Embryonic facial prominence (tissue), 1 donor: Measurements from ENCODE around the gene SOWAHC.
A peak's percentile ranks its signal among the peaks of the same experiment; 100 is the strongest.
"Not testable (repeated sequence)": the region's sequence is repeated elsewhere in the genome, so short reads cannot be mapped to it uniquely, and the experiment has no call there.

Source experiments
- DNase-seq: peaks from one replicate; pipeline ENCODE4 v3.0.0-alpha.2; 2016; ENCODE audit errors: extremely low spot score

The SOWAHC gene, protein sequence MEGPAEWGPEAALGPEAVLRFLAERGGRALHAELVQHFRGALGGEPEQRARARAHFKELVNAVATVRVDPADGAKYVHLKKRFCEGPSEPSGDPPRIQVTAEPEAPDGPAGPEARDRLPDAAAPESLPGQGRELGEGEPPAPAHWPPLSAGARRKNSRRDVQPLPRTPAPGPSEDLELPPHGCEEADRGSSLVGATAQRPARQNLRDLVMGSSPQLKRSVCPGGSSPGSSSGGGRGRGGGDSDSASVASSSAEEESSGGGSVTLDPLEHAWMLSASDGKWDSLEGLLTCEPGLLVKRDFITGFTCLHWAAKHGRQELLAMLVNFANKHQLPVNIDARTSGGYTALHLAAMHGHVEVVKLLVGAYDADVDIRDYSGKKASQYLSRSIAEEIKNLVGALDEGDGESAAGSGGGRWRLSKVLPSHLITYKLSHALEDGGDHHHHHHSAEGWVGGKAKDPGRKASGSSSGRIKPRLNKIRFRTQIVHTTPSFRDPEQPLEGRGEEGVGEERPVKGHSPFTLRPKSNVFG

DNA sequence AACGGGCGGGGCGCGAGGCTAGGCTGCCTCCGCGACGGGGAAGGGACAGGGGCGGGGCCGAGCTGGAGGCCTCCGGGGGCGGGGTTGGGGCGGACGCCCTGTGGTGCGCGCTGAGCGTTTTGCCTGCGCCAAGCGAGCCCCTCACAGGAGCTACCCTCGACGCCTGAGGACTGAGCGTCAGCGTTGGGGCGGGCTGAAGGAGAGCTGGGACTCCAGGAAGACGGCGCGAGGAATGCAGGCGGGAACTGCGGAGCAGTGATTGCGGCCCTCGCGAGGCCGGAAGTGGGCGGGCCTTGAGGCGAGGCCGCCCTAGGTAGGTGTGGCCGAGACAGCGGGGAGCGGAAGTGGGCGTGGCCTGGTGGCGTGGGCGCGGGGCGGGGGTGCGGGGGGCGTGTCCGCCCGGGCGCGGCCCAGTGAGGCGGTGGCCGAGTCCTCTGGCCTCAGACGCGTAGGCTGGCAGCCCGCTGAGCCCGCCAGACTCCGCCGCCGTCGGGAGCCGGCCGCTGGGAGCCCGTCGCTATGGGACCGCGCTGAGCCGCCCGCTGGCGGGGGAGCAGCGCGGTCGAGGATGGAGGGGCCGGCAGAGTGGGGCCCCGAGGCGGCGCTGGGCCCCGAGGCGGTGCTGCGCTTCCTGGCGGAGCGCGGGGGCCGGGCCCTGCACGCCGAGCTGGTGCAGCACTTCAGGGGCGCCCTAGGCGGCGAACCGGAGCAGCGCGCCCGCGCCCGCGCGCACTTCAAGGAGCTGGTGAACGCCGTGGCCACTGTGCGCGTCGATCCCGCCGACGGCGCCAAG lies at the start of gene SOWAHC, which contains the start of gene SEPTIN10:
SOWAHC (plus strand) TSS at position 443 of the 793 bp plus-strand sequence; CDS start at position 569, 126 bp downstream.
SEPTIN10 (minus strand) TSS at position 45 of the 793 bp plus-strand sequence. CDS start 139 bp downstream, outside the sequence.
- DNase-seq: peak; percentile 97

DNA sequence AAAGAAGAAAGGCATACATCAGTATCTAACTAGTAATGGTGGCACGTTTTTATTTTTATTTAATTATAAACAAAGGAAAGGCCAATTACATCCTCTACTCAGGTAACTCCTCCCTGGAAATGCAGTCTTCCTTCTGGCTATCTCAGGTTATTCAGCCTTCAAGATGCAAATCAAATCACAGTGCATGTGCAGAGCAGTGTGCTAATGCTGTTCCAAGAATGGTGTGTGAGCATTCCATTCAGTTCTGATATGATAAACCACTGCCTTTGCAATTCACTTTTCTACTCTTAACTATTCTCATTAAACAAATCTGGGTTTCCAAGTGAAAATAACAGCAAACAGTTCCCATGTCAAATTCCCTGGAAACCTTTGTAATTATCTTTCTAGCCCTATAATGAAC lies 38.8 kb upstream of the SOWAHC start:
- DNase-seq: no peak

DNA sequence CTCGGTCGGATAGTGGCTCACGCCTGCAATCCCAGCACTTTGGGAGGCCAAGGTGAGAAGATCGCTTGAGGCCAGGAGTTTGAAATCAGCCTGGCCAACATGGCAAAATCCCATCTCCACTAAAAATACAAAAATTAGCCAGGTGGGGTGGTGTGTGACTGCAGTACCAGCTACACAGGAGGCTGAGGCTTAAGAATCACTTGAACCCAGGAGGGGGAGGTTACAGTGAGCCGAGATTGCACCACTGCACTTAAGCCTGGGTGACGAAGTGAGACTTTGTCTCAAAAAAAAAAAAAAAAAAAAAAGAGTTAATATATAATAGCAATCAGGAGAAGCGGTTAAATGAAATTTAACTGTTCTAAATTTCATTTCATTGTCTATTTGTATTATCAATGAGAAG lies 36.5 kb upstream of the SOWAHC start:
- not testable (repeated sequence) for DNase-seq

DNA sequence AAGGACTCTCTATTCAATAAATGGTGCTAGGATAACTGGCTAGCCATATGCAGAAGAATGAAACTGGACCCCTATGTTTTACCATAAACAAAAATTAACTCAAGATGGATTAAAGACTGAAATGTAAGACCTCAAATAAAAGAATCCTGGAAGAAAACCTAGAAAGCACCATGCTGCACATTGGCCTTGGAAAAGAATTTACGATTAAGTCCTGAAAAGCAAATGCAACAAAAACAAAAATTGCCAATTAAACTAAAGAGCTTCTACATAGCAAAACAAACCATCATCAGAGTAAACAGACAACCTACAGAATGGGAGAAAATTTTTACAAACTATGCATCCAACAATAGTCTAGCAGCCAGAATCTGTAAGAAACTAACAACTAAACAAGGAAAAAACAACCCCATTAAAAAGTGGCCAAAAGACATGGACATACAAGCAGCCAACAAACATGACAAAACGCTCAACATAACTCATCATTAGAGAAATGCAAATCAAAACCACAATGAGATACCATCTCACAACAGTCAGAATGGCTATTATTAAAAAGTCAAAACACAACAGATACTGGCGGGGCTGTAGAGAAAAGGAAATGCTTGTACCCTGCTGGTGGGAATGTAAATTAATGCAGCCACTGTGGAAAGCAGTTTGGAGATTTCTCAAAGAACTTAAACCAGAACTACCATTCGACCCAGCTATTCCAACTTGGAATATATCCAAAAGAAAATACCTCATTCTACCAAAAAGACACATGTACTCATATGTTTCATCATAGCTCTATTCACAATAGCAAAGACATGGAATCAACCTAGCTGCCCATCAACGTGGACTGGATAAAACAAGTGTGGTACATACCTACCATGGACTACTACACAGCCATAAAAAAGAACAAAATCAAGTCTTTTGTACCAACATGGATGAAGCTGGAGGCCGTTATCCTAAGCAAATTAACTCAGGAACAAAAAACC lies 31.0 kb upstream of the SOWAHC start:
- no peak for DNase-seq

DNA sequence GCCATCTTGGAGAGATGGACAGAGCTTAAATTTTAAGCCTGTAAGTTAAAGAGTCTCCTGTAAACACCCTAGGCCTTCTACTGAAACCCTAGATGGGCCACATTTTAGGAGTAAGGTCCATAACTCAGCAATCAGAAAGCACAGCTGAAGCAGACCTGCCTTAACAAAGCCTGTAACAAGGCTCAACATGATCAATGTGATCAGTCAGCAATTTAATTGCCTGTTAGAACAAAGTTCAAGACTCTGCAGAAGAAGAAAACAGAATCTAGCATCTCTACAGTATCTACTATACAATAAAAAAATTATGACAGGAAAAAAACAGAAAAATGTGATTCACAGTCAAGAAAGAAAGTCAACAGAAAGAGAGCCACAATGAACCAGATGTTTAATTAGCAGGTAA lies 27.5 kb upstream of the SOWAHC start:
- DNase-seq: no peak

DNA sequence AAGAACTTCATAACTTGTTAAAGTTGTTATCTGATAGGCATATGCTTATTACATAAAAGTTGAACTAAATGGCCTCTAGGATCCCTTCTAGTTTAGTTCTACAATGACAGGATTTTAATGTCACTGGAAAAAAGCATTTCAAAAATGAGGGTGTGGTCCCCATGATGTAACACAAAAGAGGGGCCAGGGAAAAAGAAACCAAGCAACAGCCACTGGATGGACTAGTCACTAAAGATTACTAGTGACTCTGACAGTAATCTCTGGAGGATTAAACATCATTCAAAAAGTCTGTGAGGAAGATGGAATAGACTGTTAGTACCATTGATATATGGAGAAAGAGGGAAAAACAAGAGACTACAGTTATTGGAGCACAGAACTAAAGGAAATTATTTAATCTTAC lies 23.0 kb upstream of the SOWAHC start:
- no peak for DNase-seq

DNA sequence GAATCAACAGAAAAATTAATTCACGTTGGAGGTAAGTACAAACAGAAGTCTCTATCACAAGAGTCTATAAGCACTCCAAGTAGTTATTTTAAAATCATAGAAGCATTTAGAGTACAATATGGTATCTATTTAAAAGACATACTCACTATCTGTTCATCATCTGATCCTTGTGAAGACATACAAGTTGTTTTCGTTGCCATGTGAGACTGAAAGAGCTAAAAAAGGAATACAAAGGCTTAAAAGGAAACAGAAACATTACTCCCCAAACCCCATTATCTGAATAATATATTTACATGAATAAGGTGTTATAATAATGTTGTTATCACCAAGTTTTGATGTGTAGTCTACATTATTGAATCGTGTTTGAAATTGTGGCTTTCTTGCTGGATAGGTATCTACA lies 21.3 kb upstream of the SOWAHC start:
- no peak for DNase-seq

DNA sequence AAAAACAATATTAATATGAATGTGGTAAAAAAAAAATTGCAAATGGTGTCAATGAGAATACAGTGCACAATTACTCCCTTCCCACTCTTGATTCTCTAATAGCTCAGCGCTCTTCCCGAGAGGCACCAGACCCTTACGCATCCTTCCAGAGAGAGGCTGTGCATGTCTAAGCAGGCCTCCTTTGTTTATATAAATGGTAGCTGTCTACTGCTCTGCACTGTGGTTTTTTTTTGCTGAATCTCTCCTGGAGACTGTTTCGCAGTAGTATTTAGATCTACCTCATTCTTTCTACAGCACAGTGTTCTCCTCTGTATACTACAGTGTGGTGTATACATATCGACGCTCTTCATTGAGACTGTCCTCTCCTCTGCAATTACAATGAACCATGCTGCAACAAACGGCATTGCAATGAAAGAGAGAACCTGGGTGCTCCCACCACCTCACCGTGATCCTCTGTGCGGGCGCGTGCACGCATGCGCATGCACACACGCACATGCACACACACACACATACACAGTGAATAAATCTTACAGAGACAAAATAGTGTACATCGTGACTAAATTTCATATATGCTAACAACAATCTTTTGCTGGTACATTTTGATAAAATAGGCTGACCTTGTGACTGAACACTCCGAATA lies 19.8 kb upstream of the SOWAHC start:
- no peak for DNase-seq

DNA sequence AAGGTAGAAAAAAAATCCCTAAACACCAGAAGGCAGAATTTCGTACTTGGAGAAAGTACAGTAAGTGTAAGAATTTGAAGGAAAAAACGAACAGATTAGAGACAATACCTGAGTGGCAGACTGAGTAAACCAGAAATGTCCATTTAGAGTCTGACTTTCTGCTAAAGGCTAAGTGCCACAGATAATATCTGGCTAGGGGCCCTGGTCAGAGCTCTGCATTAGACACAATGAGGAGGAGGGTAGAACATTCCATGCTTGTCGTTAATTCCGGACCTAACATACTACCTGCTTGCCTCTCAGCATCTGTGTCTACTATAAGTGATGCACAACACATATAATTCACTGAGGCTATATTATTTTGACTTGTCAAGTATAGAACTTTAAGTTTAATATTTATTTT lies 18.5 kb upstream of the SOWAHC start:
- DNase-seq: no peak

DNA sequence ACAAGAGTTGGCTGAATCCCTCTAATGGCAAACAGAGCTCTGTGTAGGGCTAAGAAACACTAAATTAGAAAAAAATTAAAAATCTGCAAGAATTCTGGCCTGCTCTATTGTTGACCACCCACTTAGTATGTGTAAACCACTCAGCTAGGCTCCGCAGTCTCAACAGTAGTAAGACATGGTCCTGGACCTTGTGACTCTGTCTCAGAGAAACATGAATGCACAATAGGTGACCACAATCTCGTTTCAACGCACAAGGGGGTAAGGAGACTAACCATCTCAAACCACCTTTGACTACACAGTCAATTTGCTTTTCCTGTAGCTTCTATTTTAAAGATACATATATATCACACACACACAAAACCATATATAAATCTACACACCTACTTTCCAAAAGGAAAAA lies 16.9 kb upstream of the SOWAHC start:
- no peak for DNase-seq

DNA sequence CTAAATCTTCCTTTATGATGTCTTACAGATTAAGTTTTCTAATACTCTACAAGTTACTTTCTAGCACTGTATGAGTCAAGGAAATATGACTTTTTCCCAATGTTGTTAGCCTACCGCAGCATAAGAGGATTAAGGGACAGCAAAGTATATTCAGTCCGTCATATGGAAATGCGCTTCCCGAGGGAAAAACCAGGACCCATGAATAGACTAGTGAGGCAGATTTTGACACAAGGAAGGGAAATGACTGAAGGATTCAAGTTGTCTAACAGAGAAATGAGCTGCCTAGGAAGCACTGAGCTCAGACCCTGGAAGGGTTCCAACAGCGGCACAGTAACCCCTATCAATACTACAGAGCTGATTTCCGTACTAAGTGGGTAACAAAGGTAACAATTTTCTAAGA lies 12.4 kb upstream of the SOWAHC start:
- no peak for DNase-seq

DNA sequence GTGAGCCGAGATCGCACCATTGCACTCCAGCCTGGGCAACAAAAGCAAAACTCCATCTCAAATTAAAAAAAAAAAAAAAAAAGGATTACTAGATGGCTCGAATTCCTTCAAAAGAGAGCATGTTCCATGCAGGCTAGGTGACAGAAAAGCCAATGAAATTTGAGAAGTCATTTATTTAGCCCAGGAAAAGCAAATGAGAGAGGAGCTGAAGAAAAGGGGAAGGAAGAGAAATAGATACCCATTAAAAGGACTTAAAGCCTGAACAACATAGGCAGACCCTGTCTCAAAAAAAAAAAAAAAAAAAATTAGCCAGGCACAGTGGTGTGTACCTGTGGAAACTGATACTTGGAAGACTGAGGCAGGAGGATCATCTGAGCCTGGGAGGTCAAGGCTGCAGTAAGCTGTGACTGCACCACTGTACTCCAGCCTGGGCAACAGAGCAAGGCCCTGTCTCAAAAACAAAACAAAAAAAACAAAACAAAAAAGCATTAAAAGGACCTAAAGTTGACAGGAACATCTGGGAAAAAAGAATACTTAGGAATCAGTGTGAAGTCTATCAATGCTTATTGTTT lies 11.5 kb upstream of the SOWAHC start:
- no peak for DNase-seq

DNA sequence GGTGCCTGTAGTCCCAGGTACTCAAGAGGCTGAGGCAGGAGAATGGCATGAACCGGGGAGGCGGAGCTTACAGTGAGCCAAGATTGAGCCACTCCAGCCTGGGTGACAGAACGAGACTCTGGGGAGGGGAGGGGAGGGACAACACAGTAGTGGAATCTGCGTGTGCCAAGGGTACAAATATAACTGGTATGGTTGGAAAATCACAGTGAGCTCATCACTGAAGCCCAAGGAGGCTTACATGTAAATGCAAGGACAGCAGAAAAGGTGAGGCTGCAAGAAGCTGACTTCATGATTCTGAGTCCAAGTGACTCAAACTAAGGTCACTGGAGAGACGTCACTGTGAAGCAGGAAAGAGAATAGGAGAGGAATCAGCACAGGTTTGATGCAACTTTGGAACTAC lies 9.6 kb upstream of the SOWAHC start:
- DNase-seq: no peak

DNA sequence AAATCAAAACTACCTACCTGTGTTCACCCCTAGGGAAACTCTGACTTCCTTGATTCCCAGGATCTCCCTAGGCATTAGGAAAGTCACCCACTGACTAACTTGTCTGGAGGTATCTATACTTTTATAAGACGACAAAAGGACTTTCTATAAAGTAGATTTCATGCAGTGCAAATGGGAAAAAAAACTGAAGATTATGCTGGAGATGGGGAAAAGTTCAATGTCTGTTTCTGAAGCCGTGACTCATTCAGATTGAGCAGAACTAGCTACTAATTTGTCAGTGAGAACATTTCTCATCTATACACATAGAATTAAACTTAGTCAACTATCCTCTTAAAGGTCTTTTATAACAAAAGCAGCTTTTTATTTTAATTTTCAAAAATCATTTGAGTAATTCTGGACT lies 6.4 kb upstream of the SOWAHC start:
- DNase-seq: no peak

DNA sequence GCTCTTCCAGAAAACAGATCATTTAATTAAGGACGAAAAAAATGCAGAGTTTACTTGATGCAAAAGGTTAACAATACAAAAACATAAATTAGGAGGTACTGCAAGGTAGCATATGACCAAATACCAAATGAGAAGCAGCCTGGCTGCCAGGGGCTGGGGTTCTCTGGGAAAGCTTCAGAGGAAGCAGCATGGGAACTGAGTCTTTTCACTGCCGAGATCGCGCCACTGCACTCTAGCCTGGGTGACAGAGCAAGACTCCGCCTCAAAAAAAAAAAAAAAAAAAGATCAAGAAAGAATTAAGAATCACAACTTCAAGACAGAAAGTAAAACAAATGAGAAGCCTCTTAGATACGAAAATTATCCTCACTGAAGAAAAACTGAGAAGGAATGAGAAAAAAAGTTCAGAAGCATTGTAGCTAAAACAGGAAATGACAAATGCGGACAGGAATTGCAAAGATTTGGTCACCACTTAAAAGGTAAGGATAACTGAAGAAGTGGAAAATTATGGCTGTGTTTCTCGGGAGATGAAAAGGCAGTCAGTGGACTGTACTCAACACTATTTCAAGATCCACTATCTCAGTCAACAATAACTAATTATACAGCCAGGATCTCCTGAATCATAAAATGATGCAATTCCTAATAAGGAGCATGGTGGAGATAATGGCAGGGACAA lies 4.7 kb upstream of the SOWAHC start:
- no peak for DNase-seq

DNA sequence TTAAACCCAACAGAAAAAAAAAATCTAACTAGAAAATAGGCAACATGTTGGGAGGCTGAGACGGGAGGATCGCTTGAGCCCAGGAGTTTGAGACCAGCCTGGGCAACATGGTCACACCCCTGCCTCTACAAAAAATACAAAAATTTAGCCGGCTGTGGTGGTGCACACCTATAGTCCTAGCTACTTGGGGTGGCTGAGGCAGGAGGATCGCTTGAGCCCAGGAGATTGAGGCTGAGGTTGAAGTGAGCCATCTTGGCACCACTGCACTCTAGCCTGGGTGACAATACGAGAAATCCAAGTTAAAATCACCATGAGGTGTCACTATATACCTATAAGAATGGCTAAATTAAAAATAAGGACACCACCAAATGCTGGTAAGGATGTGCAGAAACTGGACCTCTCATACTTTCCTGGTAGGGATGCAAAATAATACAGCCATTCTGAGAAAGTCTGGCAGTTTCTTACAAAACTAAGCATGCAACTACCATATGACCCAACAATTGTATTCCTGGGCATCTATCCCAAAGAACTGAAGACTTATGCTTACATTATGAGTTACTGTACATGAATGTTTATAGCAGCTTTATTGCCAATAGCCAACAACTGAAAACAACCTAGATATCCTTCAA lies 2.6 kb upstream of the SOWAHC start:
- DNase-seq: no peak

DNA sequence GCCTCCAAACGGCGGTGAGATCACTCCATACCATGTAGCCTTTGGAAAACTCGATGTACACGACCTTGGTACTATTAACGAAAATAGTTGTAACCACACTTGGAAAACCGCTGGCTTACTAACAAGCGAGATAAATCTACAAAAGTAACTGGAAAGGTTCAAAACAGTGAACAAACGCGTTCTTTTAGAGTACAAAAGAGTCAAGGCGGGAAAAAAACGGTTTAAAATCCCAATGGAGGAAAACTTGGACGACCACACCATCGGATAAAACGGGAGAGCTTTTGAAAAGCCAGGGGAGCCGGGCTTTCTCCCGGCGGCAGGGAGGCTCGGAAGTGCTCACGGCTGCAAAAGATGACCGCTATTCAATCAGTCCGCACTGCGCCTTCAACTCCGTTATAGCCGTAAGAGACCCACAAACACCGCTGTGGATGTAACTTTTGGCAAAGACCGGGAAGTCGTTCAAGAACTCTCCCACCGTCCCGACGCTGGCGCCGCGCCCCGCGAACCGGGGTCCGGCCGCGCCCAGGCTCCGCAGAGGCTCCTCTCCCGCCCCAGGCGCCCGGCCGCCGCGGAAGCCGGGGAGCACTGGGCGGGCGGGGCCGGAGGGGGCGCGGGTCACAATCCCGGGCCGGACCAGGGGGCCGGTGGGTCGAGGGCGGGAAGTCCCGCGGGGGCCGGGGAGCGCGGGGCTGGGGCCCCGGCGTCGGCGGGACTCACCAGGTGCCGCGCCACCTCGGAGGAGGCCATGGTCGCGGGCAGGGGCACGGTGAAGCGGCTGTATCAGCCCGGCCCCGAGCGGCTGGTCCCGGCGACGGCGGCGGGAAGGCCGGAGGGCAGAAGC lies 863 bp upstream of the SOWAHC start:
- peak; percentile 48 for DNase-seq

DNA sequence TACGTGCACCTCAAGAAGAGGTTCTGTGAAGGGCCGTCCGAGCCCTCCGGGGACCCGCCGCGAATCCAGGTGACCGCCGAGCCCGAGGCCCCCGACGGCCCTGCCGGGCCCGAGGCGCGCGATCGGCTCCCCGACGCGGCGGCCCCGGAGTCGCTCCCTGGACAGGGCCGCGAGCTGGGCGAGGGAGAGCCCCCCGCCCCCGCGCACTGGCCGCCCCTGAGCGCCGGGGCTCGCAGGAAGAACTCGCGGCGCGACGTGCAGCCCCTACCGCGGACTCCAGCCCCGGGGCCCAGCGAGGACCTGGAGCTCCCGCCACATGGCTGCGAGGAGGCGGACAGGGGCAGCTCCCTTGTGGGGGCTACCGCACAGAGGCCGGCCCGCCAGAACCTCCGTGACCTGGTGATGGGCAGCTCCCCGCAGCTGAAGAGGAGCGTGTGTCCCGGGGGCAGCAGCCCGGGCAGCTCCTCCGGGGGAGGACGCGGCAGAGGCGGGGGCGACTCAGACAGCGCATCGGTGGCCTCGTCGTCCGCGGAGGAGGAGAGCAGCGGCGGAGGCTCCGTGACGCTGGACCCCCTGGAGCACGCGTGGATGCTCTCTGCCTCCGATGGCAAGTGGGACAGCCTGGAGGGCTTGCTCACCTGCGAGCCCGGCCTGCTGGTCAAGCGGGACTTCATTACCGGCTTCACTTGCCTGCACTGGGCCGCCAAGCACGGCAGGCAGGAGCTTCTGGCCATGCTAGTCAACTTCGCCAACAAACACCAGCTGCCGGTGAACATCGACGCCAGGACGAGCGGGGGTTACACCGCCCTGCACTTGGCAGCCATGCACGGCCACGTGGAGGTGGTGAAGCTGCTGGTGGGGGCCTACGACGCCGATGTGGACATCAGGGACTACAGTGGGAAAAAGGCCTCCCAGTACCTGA lies 812 bp downstream of the SOWAHC start:
- DNase-seq: no peak
